Ramos (cell line): ENCODE results near the gene TFF1.

Source experiments
- in situ Hi-C: fragments of 300-500 bp; cut with MboI; formaldehyde crosslinking; loops from one replicate; pipeline ENCODE4 v1.14.3; 2022; ENCODE audit warnings: low sequenced_read_pairs; ENCODE audit not compliant: unreplicated experiment

Gene TFF1

GRCh38 chr21:42384989-42385388, 18.7 kb upstream of the TFF1 start:
- in situ Hi-C loops: loop anchor here (10.0 to 25.0 kb wide), 2 partner anchors 70 to 352 kb away; partner anchors contain the start of gene TFF3

DNA sequence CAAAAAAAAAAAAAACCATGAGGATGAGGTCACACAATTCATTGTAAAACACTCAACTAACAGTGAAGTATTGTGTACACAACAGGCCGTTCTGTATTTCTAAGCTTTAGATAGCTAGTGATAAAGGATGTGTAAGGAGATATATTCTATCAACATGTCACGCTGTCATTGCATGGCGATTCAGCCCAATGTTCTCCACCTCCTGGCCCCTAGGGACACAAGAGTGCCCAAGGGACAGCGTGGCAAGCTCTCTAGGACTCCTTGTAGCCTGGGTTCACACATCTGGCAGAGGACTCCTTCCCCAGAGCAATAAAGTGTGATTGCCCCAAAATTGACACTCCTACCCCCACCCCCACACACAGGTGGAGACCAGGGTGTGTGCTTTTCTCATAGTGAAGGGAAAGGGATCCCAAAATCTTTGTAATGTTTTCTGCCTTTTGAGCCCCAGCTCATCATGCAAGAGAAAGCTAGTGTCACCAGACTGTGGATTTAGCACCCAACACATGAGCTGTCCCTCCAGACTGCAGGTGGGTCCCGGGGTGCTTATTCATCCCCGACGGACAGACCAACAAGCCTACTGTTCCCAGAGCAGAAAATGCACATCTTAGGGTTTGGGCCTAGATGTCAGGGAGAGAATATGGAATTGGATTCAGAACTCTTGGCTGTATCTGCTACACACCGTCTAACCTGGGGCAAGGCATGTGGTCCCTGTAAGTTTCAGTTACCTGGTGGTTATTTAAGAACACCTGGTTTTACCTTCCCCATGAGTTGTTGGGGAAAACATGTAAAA, 18.0 kb upstream of the TFF1 start:
- in situ Hi-C loops: loop anchor here (10.0 to 25.0 kb wide), 2 partner anchors 70 to 353 kb away; partner anchors contain the start of gene TFF3

- in situ Hi-C loops: loop anchor here (10.0 to 25.0 kb wide), 2 partner anchors 69 to 354 kb away; partner anchors contain the start of gene TFF3
Observed at GRCh38 chr21:42383331-42383730, 17.0 kb upstream of the TFF1 start.

GRCh38 chr21:42382915-42383314, 16.6 kb upstream of the TFF1 start:
- in situ Hi-C loops: loop anchor here (10.0 to 25.0 kb wide), 2 partner anchors 68 to 354 kb away; partner anchors contain the start of gene TFF3

GRCh38 chr21:42381347-42381984, 15.1 kb upstream of the TFF1 start:
- in situ Hi-C loops: loop anchor here (10.0 to 25.0 kb wide), 2 partner anchors 67 to 356 kb away; partner anchors contain the start of gene TFF3

DNA sequence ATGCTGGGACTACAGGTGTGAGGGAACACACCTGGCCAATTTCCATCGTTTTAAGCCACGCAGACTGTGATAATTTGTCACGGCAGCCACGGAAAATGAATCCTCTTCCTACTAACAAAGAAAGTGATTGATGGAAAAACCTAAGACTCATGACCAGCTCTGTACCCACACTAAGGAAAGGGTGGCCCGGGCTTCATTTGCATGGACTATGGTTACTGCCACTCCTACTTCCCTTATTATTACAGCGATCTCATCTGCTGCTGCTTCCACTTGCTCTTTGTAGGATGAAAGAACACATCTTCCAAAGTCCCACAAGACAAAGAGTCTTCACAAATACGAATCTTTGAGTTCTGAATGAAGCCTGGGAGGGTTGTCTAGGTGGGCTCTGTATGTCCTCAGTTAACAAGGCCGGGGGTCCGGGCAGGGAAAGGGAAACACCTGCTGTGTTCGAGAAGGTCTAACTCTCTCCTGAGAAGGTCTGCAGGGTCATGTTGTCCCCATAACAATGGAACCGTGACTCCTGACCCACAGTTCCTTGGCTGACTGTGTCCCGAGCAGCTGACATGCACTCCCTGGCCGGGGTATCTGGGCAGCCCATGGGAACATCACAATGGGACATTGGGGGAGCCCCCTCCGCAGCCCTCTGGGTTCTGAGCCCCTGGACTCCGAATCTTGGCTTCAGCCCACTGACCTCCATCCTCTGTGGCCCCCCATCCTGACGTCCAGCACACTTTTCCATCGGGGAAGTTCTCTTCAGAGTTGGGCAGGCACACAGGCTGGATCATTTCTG, 13.3 kb upstream of the TFF1 start:
- in situ Hi-C loops: loop anchor here (10.0 to 25.0 kb wide), 2 partner anchors 65 to 358 kb away; partner anchors contain the start of gene TFF3

DNA sequence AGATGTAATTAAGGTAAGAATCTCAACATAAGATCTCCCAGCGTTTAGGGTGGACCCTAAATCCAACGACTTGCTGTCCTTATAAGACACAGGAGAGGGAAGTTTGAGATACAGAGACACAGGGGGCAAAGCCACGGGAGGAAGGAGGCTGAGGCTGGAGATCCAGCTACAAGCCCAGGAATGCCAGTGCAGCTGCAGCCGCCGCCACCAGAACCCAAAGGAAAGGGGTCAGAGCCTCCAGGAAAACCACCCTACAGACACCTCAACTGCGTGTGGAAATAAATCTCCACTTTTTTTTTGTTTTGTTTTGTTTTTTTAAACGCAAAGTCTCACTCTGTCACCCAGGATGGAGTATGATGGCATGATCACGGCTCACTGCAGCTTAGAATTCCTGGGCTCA, 12.1 kb upstream of the TFF1 start:
- in situ Hi-C loops: loop anchor here (25.0 kb wide), 1 partner anchor 359 kb away; no protein-coding TSS in a partner anchor

DNA sequence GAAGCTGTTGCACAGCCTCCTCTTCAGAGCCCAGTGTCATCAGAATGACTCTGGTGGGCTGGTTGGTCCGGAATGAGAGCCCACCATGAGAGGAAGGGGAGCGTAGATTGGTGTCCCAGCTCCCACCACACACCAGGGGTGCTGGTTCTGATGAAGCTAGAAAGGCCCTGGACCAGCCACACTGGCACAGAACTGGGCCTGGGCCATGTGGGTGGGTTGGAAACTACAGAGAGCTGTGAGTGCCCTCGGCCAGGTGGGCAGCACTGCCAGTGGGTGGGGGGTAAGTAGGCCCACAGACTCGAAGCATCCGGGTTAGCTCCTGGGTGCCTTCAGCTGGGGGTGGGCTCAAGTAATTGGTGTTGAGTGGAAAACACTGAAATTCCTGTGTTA, 11.6 kb upstream of the TFF1 start:
- in situ Hi-C loops: loop anchor here (25.0 kb wide), 1 partner anchor 359 kb away; no protein-coding TSS in a partner anchor

DNA sequence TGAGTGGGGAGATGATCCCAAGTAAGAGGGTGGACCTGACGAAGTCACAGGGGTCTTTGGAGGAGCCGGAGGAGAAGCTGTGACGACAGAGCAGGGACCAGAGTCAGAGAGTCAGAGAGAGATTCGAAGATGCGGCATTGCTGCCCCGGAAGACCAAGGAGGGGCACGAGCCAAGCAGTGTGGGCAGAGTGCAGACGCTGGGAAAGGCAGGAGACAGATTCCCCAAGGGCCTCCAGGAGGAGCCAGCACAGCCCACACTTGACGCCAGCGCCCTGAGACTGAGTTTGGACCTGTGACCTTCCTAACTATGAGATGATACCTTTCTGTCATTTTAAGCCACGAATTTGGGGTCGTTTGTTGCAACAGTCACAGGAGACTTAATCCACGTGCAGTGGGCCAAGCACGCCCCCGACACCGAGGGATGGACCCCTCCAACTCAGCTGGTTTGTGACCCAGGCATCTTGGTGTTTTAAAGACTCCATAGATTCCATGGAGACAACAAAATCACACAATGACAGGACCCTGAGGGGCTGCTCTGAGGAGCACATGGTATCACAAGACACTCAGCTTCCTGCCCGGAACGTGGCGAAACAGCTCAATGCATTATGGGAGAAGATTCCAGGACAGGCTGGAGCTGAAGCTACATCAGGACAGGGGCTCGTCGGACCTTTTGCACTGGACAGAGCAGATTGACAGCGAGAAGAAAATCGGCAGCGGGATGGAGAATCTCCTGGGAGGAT, 11.0 kb upstream of the TFF1 start:
- in situ Hi-C loops: loop anchor here (25.0 kb wide), 1 partner anchor 360 kb away; no protein-coding TSS in a partner anchor

DNA sequence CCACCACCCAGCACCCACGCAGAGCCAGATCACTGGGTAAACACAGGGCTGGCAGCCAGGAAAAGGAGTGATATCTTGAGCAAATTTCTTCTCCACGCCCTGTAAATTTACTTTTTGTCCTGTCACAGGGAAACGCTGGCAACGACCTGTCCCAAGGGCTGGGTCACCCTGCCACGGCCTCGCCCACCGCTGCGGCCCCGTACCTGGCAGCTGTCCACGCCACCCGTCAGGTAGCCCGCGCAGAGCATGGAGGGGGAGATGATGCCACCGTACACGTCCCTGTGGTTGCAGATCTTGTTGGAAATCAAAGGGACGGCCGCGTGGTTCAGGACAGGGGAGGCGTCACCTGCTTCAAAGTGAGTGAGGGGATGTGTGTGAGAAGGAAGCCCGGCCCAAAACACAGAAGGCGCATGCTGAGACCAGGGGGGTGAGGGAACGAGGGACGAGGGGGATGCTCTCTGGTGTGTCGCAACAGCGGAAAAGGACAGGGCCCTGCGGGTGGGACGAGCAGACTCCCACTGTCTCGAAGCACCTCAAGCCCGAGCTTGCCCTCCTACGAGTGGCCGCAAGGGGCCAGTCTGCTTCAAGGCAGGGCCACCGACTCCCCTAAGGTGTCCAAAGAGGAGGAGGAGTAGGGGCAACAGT, 10.1 kb upstream of the TFF1 start:
- in situ Hi-C loops: loop anchor here (25.0 kb wide), 1 partner anchor 361 kb away; no protein-coding TSS in a partner anchor

DNA sequence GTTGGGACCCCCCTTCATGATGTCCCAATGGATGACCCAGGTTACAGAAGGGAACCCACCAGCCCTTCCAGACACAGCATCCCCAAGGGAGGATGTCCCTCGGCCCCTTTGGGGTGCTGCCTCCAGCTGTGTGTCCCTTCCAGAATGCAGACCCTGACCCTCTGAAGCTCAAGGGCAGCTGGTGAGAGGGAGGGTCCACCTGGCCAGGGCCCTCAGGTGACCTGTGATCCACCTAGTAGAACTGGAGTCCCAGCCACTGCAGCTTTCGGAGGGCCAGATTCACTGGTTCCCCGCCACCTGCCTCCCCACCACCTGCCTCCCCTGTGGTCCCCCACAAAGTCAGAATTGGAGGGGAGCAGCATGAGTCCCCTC, 9.6 kb upstream of the TFF1 start:
- in situ Hi-C loops: loop anchor here (25.0 kb wide), 1 partner anchor 361 kb away; no protein-coding TSS in a partner anchor

GRCh38 chr21:42375506-42375905, 9.2 kb upstream of the TFF1 start:
- in situ Hi-C loops: loop anchor here (25.0 kb wide), 1 partner anchor 362 kb away; no protein-coding TSS in a partner anchor

DNA sequence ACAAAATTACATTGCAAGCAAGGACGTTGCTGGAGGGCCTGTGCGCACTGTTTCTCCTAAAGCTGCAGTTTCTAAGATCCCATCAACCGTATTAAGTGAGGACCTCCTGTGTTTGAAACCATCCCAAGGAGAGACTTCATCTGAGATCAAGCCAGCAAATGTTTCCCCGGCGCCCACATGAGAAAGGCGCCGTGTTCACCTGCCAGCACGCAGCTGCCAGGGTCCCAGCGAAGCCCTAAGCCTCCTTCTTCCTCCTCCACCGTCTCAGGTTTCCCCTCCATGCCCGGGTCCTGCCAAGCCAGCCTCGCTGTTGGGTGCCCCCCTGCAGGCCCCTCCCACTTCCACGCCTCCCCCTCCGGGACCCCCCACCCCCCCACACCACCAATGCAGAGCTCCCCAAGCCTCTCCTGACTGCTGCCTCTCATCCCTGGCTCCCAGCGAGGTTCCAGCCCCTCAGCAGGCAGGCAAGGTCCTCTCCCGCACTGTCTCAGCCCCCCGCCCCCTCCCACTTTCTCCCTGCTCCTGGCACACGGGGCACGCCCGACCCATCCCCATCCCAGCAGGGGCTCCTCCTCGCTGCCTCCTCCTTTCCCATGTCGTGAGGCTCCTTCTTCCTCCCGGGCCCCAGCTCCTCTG, 8.6 kb upstream of the TFF1 start:
- in situ Hi-C loops: loop anchor here (25.0 kb wide), 1 partner anchor 362 kb away; no protein-coding TSS in a partner anchor

DNA sequence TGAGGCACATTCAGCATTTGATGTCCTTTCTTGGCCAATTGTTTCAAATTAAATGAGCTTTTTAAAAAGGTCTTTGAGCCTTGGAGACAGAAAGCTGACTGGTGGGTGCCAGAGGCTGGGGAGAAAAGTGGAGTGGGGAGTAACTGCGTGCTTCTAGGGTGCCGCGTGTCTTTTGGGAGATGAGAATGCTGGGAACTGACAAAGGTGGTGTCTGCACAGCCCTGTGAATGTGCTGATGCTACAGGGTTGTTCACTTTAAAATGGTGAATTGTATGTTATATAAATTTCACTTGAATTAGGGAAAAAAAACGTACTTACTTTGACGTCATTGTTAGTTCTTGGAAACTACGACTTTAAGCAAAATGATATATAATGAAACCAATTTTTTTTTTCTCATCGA, 8.1 kb upstream of the TFF1 start:
- in situ Hi-C loops: no loop called here

DNA sequence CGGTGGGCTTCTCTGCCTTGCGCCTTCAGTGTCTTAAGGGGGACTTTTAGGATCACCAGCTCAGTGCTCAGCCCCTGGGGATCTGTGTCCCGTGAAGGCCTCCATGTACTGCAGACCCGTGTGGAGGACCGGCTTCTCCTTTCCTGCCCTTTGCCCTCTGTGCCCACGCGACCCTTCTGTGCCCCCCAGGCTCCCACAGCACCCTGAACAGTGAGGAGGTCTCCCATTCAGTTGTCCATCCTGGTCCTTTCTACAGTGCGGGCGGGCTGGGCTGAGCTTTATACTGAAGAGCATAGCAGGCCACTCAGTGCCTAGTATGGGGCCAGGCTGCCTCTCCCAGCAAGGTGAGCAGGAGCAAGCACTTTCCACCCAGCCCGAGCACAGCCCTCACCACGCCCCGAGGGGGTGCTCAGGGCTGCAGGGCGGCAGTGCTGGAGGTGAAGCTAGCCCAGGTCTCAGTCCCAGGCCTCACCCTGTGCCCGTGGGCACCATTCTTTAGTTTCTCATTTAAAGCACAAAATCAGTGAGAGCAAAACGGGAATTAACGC, 7.6 kb upstream of the TFF1 start:
- in situ Hi-C loops: no loop called here

DNA sequence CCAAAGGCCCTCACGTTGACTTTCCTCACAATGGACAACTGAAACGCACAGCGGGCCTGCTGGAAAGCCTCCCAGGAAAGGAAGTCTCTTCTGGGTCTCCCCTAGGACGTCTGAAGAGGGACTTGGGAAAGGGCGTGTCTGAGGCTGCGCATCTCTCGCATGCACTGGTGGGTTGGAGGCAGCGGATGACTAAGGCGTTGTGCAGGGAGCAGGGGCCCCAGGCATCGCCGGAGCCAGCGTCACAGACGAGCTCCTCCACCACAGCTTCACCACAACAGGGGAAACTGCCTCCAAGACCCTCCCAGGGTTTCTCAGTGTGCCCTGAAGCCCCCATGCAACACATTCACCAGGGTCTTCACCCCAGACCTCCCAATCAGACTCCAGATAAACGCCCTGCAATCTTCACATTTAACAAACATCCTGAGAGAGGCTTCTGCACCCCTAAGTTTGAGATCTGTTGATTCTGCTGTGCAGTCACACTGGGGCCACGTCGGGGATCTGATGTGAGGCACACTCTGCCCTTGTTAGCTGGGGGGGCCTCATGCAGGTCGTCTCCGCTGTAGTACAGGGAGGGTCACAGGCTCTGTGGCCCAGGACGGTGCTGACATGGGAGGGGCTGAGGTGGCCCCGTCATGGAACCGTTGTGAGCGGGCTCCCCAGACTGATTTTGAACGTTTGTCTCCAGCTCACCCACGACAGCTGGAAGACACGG, 7.0 kb upstream of the TFF1 start:
- in situ Hi-C loops: no loop called here

GRCh38 chr21:42370894-42371654, 4.7 kb upstream of the TFF1 start:
- in situ Hi-C loops: no loop called here
